C4-2B (cell line): ENCODE results near the gene IMMP1L.
"Not testable (repeated sequence)": the region's sequence is repeated elsewhere in the genome, so short reads cannot be mapped to it uniquely, and the experiment has no call there.

Experiments
- CTCF ChIP-seq: fragments of 450-650 bp; conservative IDR thresholded peaks from 2 replicates; pipeline ENCODE4 v1.5.1; 2017; ENCODE audit warnings: mild to moderate bottlenecking
- ZFX ChIP-seq: fragments of 450-650 bp; IDR thresholded peaks from 2 replicates; pipeline ENCODE4 v1.6.1; 2017

- TF ChIP-seq CTCF, ZFX: not testable (repeated sequence)
Measured at GRCh38 chr11:31493762-31494161, 15.7 kb downstream of the IMMP1L start.
